HepG2 (cell line): ENCODE data around the gene NEK9. TPM values are rescaled to one million over a fixed set of nuclear protein-coding genes. Genes with fewer than 3 reads are reported as not detected.

Source experiments
- HMG20B ChIP-seq: conservative IDR thresholded peaks from 2 replicates; pipeline ENCODE4 v1.6.1; 2016; ENCODE audit warnings: missing genetic modification reagents, missing compliant biosample characterization
- REL ChIP-seq: sonication (generic); formaldehyde crosslinking; conservative IDR thresholded peaks from 2 replicates; pipeline ENCODE4 v1.8.0; 2022; ENCODE audit warnings: mild to moderate bottlenecking, missing genetic modification reagents, moderate library complexity
- ZNF331 ChIP-seq: sonication (generic); formaldehyde crosslinking; IDR thresholded peaks from 2 replicates; pipeline ENCODE4 v1.4.0; 2020; ENCODE audit warnings: missing genetic modification reagents
- ZNF570 ChIP-seq: sonication (generic); formaldehyde crosslinking; IDR thresholded peaks from 2 replicates; pipeline ENCODE4 v1.4.0; 2020; ENCODE audit warnings: mild to moderate bottlenecking, missing genetic modification reagents, borderline replicate concordance
- polyA plus RNA-seq, 8 experiments: library from polyadenylated mRNA; depleted of rRNA in 3 of 8; stranded (reverse) in 7 of 8; unstranded in 1 of 8; fragments of >200 nt; fragmentation: Illumina TruSeq in 4 of 8; extraction: Trizol in 4 of 8; gene quantifications; 2 replicates each; pipeline versions ENCODE4 v1.2.1 to v1.2.3, GENCODE V29; 2011 to 2016; ENCODE audit warnings: low read depth in 4 of 8, missing spikeins in 1 of 8, mixed read lengths in 1 of 8; ENCODE audit not compliant: insufficient read depth in 1 of 8
- total RNA-seq, 5 experiments: library from RNA; depleted of rRNA; stranded (reverse); fragments of >200 nt; fragmentation: Illumina TruSeq; extraction: Trizol; gene quantifications; 2 replicates each; pipeline ENCODE4 v1.2.3, GENCODE V29; 2016; ENCODE audit warnings: low read depth in 1 of 5
- TF ChIP-seq, protein P1 (sequence below): IDR thresholded peaks from 2 replicates; pipeline ENCODE4 v1.6.1; 2012; ENCODE audit warnings: low read depth, low read length, improper control_type of control experiment
- TF ChIP-seq, protein P2 (sequence below): sonication (generic); formaldehyde crosslinking; IDR thresholded peaks from 2 replicates; pipeline ENCODE4 v1.4.0; 2020; ENCODE audit warnings: missing genetic modification reagents
- TF ChIP-seq, protein P3 (sequence below): sonication (generic); formaldehyde crosslinking; IDR thresholded peaks from 2 replicates; pipeline ENCODE4 v1.8.0; 2022; ENCODE audit warnings: mild to moderate bottlenecking, missing genetic modification reagents, moderate library complexity
- TF ChIP-seq, protein P4 (sequence below): sonication (generic); formaldehyde crosslinking; IDR thresholded peaks from 2 replicates; pipeline ENCODE4 v1.5.0; 2020; ENCODE audit warnings: mild to moderate bottlenecking, missing genetic modification reagents

NEK9 gene
- total and polyA plus RNA-seq, 2 of the 13 experiments (the other 11 are each of a cell fraction or from before 2014, with no cell fraction given) = 16.5 to 27.3 TPM

DNA sequence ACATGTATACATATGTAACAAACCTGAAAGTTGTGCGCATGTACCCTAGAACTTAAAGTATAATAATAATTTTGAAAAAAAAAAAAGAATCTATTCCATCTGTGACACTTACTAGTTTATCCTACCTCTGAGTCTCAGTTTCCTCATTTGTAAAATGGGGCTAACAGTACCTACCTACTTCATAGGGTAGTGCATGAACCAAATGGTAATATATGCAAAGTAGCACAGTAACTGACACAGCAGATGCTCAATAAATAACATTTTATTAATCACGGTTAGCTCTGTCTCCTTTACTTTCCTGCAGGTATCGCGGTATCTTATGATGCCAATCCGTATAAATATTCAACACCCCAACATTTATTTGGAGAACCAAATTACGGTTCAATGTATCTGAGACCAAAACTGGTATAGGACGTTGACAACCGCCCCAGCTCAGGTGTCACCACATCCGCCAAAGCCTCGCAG, 48.9 kb upstream of the NEK9 start (continued):
- TF ChIP-seq, protein P1, sequence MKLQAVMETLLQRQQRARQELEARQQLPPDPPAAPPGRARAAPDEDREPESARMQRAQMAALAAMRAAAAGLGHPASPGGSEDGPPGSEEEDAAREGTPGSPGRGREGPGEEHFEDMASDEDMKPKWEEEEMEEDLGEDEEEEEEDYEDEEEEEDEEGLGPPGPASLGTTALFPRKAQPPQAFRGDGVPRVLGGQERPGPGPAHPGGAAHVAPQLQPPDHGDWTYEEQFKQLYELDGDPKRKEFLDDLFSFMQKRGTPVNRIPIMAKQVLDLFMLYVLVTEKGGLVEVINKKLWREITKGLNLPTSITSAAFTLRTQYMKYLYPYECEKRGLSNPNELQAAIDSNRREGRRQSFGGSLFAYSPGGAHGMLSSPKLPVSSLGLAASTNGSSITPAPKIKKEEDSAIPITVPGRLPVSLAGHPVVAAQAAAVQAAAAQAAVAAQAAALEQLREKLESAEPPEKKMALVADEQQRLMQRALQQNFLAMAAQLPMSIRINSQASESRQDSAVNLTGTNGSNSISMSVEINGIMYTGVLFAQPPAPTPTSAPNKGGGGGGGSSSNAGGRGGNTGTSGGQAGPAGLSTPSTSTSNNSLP = 0 out of 2 replicates have a peak, but pooled peaks have one; percentile 19
- TF ChIP-seq HMG20B (CRISPR knock-in tag) (no peak), ZNF331 (no peak), ZNF570 (CRISPR knock-in tag) (no peak), REL (0 out of 2 replicates have a peak, but pooled peaks have one; percentile 7)
- TF ChIP-seq, protein P2, sequence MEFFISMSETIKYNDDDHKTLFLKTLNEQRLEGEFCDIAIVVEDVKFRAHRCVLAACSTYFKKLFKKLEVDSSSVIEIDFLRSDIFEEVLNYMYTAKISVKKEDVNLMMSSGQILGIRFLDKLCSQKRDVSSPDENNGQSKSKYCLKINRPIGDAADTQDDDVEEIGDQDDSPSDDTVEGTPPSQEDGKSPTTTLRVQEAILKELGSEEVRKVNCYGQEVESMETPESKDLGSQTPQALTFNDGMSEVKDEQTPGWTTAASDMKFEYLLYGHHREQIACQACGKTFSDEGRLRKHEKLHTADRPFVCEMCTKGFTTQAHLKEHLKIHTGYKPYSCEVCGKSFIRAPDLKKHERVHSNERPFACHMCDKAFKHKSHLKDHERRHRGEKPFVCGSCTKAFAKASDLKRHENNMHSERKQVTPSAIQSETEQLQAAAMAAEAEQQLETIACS (CRISPR knock-in tag) = no peak
- TF ChIP-seq, protein P3, sequence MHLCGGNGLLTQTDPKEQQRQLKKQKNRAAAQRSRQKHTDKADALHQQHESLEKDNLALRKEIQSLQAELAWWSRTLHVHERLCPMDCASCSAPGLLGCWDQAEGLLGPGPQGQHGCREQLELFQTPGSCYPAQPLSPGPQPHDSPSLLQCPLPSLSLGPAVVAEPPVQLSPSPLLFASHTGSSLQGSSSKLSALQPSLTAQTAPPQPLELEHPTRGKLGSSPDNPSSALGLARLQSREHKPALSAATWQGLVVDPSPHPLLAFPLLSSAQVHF (CRISPR knock-in tag) = 0 out of 2 replicates have a peak, but pooled peaks have one; percentile 12
- TF ChIP-seq, protein P4, sequence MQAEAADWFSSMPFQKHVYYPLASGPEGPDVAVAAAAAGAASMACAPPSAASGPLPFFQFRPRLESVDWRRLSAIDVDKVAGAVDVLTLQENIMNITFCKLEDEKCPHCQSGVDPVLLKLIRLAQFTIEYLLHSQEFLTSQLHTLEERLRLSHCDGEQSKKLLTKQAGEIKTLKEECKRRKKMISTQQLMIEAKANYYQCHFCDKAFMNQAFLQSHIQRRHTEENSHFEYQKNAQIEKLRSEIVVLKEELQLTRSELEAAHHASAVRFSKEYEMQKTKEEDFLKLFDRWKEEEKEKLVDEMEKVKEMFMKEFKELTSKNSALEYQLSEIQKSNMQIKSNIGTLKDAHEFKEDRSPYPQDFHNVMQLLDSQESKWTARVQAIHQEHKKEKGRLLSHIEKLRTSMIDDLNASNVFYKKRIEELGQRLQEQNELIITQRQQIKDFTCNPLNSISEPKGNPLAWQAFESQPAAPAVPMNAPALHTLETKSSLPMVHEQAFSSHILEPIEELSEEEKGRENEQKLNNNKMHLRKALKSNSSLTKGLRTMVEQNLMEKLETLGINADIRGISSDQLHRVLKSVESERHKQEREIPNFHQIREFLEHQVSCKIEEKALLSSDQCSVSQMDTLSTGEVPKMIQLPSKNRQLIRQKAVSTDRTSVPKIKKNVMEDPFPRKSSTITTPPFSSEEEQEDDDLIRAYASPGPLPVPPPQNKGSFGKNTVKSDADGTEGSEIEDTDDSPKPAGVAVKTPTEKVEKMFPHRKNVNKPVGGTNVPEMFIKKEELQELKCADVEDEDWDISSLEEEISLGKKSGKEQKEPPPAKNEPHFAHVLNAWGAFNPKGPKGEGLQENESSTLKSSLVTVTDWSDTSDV (CRISPR knock-in tag) = no peak
